Stimulated activated CD4-positive, alpha-beta T cell treated with anti-CD3 and anti-CD28 coated beads, Interleukin-15, amount 100 ng/mL, for 48 hours (primary cell): Measurements from ENCODE around the gene FBN2.
"Not testable (repeated sequence)": the region's sequence is repeated elsewhere in the genome, so short reads cannot be mapped to it uniquely, and the experiment has no call there.

Experiments
- DNase-seq, 2 donors: peaks; one replicate each; pipeline ENCODE4 v3.0.0-alpha.2; 2020; ENCODE audit warnings: low read depth in 2 of 2

Gene FBN2

DNA sequence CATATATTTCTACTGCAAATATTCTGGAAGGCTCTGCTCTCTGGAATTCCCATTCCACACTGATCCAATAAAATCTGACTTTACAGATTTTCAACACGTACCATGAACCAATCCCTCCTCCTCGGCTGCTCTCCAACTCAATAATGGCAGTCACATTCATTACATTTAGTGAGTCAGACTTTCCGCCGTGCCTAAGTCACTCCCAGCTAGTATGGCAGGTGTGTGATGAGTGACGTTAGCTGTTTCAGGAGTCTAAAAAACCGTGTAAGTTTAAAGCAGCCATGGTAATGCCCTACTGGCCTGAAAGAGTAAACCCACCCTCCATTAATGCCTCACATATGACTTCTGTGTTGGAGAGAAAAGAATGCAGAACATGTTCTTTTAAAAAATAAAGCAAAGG, 3.3 kb downstream of the FBN2 start:
- no peak for DNase-seq

- no peak for DNase-seq
These were observed 5.3 kb downstream of the FBN2 start for GRCh38 chr5:128532776-128533175.

GRCh38 chr5:128532127-128532526, 5.9 kb downstream of the FBN2 start:
- DNase-seq = no peak

DNA sequence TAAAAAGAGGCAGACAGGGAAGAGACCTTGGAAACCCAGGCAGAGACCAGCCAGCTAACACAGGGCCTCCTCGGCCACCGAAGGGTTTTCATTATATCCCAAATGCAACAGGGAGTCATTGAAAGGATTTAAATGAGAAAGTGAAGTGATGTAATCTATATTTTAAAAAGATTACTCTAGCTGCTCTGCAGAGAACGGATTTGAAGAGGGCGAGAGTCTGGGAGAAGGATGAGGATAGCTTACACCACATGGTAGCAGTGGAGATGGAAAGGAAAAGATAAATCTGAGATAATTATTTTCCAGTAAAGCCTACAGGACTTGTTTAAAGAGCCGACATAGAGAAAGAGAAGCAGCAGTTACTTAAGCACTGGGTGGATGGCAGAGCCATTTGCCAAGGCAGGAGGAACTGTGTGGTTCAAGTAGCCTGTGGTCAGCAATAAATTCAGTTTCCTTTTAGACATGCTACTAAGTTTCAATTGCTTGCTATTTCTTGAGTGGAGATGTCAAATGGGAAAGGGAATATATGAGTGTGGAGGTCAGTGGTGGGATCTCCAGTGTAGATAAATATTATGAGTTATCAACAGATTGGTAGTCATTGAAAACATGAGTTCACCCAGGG, 9.3 kb downstream of the FBN2 start:
- DNase-seq = no peak

DNA sequence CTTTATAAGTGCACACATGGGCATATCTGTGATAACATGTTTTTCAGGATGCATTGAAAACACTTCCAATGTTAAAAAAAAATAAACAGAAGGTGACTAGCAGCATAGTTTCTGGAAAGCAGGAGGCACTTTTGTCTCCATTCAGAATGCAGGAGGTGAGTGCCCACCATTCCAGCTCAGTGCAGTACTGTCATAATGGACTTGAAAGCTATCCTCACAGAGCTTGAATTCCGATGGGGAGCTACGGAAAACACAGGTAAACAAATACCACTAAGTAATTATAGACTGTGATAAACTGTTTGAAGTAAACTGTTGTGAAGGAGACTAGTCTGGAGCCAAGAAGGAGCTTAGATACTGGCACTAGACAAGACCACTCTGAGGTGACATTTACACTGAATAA, 9.9 kb downstream of the FBN2 start:
- no peak for DNase-seq

DNA sequence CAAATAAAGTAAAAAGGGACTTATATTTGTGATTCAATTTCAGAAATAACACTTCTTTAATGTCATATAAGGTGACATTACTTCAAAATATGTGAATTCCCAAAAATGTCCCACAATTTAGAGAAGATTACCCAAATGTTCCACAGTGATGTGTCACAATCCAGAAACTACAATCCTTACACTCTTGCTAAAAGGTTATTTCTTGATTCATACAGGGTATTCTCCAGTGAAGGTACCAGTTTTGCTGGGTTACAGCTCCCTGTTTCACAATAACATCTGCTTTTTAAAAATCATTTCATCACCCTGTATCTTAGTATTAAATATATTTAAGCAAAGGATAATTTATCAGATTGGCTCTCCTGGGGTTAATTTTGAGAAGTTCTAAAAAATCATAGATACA, 11.0 kb downstream of the FBN2 start:
- DNase-seq = no peak

GRCh38 chr5:128522336-128522735, 15.7 kb downstream of the FBN2 start:
- no peak for DNase-seq

DNA sequence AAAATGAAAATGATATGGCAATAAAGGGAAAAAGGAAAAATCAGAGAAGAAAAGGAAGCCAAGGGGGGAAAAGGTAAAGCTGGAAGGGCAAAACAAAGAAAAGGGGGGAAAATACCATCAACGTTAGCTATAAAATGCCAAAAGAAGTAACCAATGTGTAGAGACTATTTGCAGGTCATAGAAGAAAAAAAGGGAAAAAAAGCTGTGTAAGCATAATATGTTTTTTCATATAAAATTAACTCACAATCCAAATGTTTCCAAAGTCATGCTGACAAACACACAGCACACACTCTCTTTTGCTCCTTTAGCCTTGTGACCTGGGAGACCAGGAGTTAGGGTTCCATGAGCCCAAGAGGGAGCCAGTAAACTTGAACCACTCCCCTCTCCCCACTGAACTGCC, 18.2 kb downstream of the FBN2 start:
- no peak for DNase-seq

DNA sequence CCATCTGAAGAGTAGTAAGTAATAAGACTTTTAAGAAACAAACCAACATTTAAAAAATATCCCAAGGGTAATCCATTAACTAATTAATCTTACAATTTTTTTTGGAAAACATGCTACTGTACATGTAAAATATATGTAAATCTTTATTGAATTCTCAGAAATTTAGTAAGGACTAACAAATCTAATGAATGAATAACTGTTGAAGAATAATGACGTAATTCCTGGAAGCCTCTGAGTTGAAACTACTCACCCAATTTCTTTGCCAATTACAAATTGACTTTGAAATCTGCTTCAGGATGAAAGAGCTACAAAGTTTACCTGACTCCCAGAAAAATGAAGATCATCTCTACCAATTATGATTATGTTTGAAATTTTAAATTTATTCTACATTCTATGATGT, 21.1 kb downstream of the FBN2 start:
- DNase-seq = no peak

GRCh38 chr5:128513806-128514205, 24.2 kb downstream of the FBN2 start:
- no peak for DNase-seq

DNA sequence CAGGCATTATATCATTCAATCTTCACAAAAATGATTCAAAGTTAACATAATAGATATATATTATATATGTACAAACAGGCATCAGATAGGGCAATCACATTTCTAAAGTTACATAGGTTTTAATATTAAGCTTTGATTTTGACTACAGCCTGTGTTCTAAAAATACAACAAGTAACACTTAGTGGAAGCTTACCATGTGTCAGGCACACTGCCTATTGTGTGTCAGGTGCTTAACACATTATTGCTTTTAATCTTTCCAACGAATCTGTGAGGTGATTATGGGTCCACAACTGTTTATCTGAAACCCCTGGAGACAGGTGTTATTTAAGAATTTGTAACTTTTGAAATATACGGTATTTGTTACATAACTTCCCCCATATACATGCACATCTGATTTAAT, 25.2 kb downstream of the FBN2 start:
- no peak for DNase-seq

DNA sequence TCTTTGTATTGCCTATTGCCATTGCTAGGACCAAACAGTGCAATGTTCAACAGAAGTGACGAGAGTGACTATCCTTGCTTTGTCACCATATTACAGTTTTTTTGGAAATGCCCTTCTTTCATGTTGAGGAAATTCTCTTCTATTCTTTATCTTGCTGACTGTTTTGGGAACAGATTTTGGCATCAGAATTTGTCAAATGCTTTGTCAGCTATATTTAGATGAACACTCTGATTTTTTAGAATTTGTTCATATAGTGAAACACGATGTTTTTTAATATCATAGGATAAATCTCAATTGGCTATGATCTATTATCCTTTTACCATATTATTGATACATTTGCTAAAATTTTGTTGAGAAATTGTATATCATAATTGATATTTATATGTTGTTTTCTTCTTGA, 31.4 kb downstream of the FBN2 start:
- DNase-seq = no peak

GRCh38 chr5:128503727-128504126, 34.3 kb downstream of the FBN2 start:
- DNase-seq = not testable (repeated sequence)

- DNase-seq = no peak
These were observed 39.1 kb downstream of the FBN2 start for GRCh38 chr5:128498844-128499455.

- no peak for DNase-seq
These were observed 43.5 kb downstream of the FBN2 start for GRCh38 chr5:128494516-128494915.

DNA sequence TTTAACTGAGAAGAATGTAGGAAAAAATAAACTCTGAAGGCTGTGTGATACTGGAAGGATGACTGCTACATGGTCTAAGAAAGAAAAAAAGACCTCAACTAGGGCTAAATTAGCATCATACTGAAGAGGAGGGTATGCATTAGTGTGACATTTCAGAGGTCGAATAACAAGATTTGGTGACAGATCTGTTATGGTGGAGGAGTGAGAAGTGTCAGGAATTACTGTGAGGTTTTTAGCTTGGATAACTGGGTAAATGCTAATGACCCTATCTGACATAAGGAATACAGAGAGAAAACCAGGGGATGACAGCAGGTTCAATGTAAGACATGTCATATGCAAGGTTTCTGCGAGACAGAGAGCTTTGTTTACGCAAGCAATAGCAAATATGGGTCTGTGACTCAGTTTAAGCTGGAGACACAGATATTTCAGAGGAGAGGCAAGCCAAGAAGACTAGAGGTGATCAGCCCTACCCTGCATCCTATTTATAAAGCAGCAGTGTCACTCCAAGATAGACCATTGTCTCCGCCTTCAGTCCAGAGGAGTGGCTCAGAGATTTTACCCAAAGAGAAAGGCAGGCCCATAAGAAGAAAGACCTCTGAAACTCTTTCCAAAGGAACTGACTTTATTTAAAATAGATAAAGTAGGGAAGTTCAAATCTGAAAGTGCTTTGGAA, 44.3 kb downstream of the FBN2 start:
- no peak for DNase-seq

DNA sequence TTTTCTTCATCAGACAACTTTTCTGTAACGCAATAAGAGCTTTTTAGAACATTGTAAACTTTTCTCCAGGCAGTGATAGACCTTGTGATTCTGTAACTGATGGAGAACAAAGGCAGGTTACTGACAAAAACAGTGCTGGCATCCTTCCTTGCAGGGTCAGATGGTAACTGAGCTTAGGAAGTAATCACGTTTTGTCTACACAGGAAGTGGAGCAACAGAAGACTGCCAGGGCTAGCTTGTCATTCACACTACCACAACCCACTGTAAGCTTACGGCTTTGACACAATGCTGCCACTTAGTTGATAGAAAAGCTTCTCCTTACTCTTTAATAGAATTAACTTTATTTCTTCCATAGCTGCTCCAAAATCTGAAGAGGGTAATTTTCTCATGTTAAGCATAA, 46.8 kb downstream of the FBN2 start:
- no peak for DNase-seq

DNA sequence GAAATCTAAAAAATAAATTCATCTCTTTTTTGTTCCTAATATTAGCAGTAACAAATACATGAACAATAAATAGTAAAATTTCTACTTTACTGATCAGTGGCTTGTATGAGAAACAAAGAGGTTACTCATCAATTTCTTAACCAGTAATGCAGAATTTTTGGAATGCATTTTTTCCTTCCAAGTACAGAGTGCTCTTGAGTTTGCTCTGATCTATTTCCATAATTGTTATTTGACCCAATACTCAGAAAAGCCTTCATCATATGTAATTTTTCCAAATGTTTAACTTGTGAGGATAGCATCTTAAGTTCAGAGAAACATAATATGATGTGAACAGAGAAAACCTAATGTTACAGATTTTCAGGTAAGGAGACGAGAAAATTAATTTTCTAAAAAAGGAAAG, 47.3 kb downstream of the FBN2 start:
- DNase-seq = no peak

DNA sequence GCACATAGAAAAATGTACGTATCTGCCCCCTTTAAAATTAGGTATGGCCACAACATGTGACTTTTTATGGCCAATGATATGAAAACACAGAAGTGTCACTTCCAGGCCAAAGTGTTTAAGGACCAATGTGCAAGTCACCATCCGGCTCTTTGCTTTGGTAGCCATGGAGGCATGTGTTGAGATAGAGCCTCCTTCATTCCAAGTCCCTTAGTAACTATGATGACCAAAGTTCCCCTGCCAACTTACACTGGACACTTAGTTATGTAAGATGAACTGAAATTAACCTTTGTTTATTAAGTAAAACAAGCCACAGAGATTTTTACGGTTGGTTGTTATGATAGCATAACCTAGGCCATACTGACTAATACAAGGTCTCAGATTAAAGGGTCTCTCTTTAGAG, 51.0 kb downstream of the FBN2 start:
- no peak for DNase-seq

DNA sequence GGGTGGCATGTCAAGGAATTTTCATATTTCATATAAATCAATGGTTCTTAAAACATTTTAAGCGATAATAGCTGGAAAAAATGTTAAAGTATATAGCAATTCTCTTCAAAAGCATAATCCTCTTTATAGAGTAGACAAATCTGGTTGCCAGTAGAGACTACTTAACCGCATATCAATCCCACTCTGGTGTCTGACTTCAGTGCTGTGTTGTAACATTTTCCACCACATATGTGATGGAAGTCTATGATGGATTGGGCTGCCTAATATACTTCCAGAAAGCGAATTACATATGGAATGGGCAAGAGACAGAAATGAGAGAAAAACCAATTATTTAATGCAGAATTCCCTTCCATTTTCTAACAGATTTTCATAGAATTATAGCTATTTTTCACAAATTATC, 54.3 kb downstream of the FBN2 start:
- DNase-seq = no peak

GRCh38 chr5:128480906-128481633, 57.0 kb downstream of the FBN2 start:
- no peak for DNase-seq

GRCh38 chr5:128480158-128480557, 57.9 kb downstream of the FBN2 start:
- no peak for DNase-seq
